Choroid plexus epithelial cell (primary cell): ENCODE data around the gene HLA-DMB.

Experiments used
- DNase-seq: peaks from one replicate; pipeline ENCODE4 v3.0.0-alpha.2; 2010; ENCODE audit warnings: low read depth
- H3K4me3 ChIP-seq: 2 replicates; pipeline ENCODE4 v1.5.1; 2011; ENCODE audit warnings: low read depth, mild to moderate bottlenecking, control low read depth, low read length, moderate library complexity
- TF ChIP-seq, protein P1 (sequence below): conservative IDR thresholded peaks from 2 replicates; pipeline ENCODE4 v1.5.1; 2011; ENCODE audit warnings: low read depth, mild to moderate bottlenecking, control low read depth, inconsistent platforms, low read length, moderate library complexity

The HLA-DMB gene

DNA sequence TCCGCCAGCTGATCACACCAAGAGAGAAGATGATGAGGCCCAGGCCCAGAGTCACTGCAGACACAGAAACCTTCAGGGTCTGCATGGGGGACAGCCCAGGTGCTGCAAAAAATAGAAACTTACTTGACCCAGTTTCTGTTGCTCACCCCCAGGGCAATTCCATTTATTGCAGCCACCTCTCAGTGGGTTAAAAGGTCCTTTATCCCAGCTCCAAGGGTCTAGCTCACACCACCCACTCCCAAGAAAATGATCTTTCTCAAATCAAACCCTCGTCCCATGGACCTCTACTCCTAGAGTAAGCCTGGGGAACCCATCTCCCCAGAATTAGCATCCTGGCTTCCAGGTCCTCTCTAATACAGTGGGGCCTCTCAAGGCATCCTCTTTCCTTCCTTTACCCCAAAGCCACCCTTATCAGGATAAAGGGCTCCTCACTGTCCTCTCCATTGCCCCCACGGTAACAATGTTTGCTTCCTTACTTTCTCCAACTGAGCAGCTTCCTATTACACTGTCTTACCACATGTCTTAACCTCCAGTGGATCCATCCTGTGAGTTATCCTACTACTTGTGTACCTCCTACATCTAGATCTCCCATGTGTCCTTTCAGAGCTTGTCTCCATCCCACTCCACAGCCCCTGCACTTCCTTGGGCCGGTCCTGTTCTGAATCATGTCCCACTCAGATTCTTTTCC, 5.1 kb downstream of the HLA-DMB start:
- H3K4me3 ChIP-seq: no peak overlapping the region
- TF ChIP-seq, protein P1, sequence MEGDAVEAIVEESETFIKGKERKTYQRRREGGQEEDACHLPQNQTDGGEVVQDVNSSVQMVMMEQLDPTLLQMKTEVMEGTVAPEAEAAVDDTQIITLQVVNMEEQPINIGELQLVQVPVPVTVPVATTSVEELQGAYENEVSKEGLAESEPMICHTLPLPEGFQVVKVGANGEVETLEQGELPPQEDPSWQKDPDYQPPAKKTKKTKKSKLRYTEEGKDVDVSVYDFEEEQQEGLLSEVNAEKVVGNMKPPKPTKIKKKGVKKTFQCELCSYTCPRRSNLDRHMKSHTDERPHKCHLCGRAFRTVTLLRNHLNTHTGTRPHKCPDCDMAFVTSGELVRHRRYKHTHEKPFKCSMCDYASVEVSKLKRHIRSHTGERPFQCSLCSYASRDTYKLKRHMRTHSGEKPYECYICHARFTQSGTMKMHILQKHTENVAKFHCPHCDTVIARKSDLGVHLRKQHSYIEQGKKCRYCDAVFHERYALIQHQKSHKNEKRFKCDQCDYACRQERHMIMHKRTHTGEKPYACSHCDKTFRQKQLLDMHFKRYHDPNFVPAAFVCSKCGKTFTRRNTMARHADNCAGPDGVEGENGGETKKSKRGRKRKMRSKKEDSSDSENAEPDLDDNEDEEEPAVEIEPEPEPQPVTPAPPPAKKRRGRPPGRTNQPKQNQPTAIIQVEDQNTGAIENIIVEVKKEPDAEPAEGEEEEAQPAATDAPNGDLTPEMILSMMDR: no peak
- no peak for DNase-seq

DNA sequence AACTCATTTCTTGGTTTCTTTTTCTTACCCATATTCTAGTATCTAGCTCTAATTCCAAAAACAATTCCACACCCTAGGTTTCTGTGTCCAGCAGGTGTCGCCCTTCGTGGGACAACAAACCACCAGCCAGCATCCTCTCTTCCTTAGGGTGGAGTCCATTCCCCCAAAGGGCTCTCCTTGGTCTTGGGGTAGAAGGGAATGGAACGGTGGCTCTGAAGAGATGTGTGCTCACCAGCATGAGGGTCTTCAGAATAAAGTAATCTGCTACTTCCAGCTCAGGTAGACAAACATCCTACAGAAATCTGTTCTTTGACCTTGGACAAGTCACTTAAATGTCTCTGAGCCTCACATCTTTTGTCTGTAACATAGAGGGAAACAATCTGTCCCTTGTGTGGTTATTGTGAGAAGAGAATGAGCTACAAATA, 7.2 kb downstream of the HLA-DMB start:
- peak; percentile 83 for DNase-seq
- TF ChIP-seq, protein P1: peak; percentile 90

DNA sequence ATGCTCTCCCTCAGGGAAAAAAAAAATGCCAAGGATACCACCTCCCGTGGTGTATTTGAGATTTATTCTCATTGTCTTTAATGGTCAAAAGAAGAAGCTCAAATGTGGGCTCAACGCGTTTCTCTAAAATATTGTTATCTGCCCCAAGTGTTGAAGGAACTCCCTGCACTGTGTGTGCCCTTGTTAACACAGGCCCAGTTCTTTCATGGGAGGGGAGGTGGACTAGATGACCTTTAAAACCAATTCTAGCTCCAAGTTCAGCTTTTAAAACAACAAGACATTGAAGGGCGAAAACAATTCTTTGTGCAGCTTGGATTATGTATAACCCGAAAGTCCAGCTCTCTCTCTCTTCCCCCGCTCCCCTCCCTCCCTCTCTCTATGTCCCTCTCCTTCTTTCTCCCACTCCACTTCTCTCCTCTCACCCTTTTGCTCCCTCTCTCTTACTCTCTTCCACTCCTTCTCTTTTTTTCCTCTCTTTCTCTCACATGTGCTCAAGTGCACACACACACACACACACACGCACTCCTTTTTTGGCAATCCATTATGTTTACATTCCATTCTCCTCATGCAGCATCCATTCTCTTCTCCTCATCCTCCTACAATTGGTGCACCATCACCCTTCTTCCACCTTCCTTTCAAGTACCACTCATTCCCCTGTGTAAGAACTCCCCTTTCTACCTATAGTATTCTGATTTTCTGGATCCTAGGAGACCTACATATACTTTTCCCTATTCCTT, 8.5 kb downstream of the HLA-DMB start:
- DNase-seq: peak; percentile 65
- TF ChIP-seq, protein P1: no peak
- H3K4me3 ChIP-seq: no peak overlapping the region

More for the DNA sequence above, 7.2 kb downstream of the HLA-DMB start:
- no peak overlapping the region for H3K4me3 ChIP-seq

DNA sequence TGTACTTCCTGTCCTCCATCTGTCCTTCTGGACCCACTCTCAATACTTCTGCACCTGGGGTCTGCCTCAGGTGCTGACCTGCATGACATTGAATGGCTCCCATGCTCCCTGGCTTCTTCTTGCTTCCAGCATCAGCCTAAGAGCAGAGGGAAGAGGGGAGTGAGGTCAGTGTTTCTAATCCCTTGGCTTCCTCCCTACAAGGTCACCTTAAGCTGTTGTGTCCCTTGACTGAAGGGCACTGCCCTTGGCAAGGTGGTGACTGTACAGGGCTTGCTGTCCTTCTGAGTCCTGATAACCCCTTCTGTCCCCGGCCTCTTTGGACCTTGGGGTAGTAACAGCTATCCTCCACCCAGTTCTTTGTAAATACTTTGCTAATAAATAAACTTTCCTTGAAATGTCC, 9.6 kb downstream of the HLA-DMB start:
- TF ChIP-seq, protein P1: no peak
- no peak for DNase-seq

DNA sequence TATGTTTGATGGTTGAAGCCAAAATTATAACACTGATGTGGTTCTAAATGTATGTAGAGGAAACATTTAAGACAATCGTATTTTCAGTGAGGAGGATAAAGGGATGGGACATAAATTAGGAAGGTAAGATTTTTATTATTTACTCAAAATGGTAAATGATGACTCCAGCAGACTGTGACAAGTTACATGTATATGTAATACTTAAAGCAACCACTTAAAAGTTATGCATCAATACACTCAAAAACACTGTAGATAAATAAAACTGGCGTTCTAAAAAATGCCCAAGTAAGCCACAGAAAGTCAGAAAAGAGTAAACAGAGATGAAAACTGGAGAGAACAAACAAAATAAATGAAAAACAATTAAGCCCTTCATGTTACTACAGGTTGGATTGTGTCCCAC, 18.7 kb downstream of the HLA-DMB start:
- no peak for DNase-seq
- no peak overlapping the region for H3K4me3 ChIP-seq
- TF ChIP-seq, protein P1: no peak

More for the DNA sequence above, 9.6 kb downstream of the HLA-DMB start:
- no peak overlapping the region for H3K4me3 ChIP-seq

DNA sequence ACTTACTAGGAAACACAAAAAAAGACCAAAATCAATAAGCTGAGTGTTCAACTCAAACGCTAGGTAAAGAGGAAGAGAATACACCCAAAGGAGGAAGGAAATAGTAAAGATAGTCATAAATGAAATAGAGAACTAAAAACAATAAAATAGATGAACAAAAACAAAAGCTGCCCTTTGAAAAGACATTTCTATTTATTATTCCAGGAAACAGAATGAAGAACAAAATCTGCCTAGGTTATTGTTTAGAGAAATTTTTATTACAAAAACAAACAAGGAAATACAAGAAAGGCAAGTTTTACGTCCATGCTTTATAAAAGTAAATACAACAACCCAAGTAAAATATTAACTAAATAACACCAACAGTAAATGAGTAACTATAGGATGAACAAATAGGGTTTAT, 20.1 kb downstream of the HLA-DMB start:
- H3K4me3 ChIP-seq: no peak overlapping the region
- TF ChIP-seq, protein P1: no peak
- DNase-seq: no peak
